Gastrocnemius medialis (tissue), 4 donors: Measurements from ENCODE around the gene ZNF493.

Experiments used
- CTCF ChIP-seq, 5 experiments: fragments of 450-650 bp in 3 of 5; fragments of 200-600 bp in 2 of 5; sonication (generic) in 2 of 5; IDR thresholded peaks in 4 of 5; conservative IDR thresholded peaks in 1 of 5; 1 replicate in 4 of 5; 2 replicates in 1 of 5; pipeline ENCODE4 v1.5.1; 2016 to 2019; ENCODE audit warnings: antibody characterized with exemption in 5 of 5, mild to moderate bottlenecking in 3 of 5, moderate library complexity in 3 of 5
- POLR2A ChIP-seq, 2 donors: fragments of 450-650 bp; IDR thresholded peaks; one replicate each; pipeline ENCODE4 v1.6.1; 2017; ENCODE audit warnings: antibody characterized with exemption in 2 of 2, mild to moderate bottlenecking in 2 of 2, moderate library complexity in 2 of 2

- no peak for TF ChIP-seq CTCF (IDR thresholded peaks at IDR 0.05 in 4 of 5, conservative IDR thresholded peaks at IDR 0.05 in 1 of 5)
- no peak for TF ChIP-seq POLR2A (IDR thresholded peaks at IDR 0.05)
These were observed 34.6 kb upstream of the ZNF493 start for GRCh38 chr19:21362291-21362690.
